Esophagus squamous epithelium (tissue), 4 donors: ENCODE results near the gene GALNT15.

Experiments used
- POLR2A ChIP-seq, 4 donors: fragments of 450-650 bp; IDR thresholded peaks; one replicate each; pipeline ENCODE4 v1.6.1; 2017; ENCODE audit warnings: antibody characterized with exemption in 4 of 4, mild to moderate bottlenecking in 4 of 4, moderate library complexity in 3 of 4
- TF ChIP-seq, protein P1 (sequence below), 6 experiments: fragments of 450-650 bp in 4 of 6; fragments of 200-600 bp in 2 of 6; sonication (generic) in 2 of 6; IDR thresholded peaks; one replicate each; pipeline ENCODE4 v1.5.1; 2016 to 2019; ENCODE audit warnings: antibody characterized with exemption in 6 of 6, mild to moderate bottlenecking in 4 of 6, moderate library complexity in 4 of 6

DNA sequence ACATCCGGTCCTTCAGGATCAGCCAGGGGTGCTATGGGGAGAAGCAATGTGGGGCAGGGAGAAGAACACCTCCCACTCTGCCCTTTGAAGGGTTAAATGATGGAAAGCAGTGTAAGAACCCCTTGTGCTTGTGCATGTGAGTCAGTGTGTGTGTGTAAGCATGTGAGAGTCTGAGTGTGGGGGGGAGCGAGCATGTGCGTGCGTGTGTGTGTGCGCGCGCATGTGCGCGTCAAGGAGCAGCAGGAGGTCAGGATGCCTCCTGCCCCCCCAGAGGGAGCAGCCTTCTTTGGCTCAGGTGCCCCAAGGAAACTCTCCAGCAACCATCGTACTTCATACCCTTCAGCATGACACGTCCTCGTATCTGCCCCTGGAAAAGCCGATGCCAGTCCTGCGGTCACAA lies 30.3 kb downstream of the GALNT15 start:
- no peak for TF ChIP-seq POLR2A (IDR thresholded peaks at IDR 0.05)
- TF ChIP-seq, protein P1, sequence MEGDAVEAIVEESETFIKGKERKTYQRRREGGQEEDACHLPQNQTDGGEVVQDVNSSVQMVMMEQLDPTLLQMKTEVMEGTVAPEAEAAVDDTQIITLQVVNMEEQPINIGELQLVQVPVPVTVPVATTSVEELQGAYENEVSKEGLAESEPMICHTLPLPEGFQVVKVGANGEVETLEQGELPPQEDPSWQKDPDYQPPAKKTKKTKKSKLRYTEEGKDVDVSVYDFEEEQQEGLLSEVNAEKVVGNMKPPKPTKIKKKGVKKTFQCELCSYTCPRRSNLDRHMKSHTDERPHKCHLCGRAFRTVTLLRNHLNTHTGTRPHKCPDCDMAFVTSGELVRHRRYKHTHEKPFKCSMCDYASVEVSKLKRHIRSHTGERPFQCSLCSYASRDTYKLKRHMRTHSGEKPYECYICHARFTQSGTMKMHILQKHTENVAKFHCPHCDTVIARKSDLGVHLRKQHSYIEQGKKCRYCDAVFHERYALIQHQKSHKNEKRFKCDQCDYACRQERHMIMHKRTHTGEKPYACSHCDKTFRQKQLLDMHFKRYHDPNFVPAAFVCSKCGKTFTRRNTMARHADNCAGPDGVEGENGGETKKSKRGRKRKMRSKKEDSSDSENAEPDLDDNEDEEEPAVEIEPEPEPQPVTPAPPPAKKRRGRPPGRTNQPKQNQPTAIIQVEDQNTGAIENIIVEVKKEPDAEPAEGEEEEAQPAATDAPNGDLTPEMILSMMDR (IDR thresholded peaks at IDR 0.05): no peak
